HG03280 (cell line): Measurements from ENCODE around the gene ARL13B.
A peak's percentile ranks its signal among the peaks of the same experiment; 100 is the strongest.
"Not testable (repeated sequence)": the region's sequence is repeated elsewhere in the genome, so short reads cannot be mapped to it uniquely, and the experiment has no call there.

Experiments
- ATAC-seq: cut with Tn5 transposase; IDR thresholded peaks from one replicate; pipeline ENCODE4 v1.9.1; 2021; ENCODE audit warnings: mild to moderate bottlenecking, moderate library complexity; ENCODE audit not compliant: unreplicated experiment

ARL13B gene

GRCh38 chr3:94062513-94063404 is 82.8 kb downstream of the ARL13B start, which contains the start of the genes DHFR2 and NSUN3:
Gene DHFR2 (minus strand): TSS chr3:94062916. CDS start chr3:94061511, 1,405 bp downstream.
Gene NSUN3 (plus strand): TSS chr3:94063061. CDS start chr3:94063127, 66 bp downstream.
- peak; percentile 87 for ATAC-seq

GRCh38 chr3:94063496-94064119 is 83.7 kb downstream of the ARL13B start:
- no peak for ATAC-seq

GRCh38 chr3:94064243-94064860 is 84.4 kb downstream of the ARL13B start:
- ATAC-seq: no peak

GRCh38 chr3:94065122-94065521 is 85.2 kb downstream of the ARL13B start:
- ATAC-seq: no peak

- no peak for ATAC-seq
Observed at GRCh38 chr3:94065819-94066480, 86.0 kb downstream of the ARL13B start.

GRCh38 chr3:94066506-94067500 is 86.8 kb downstream of the ARL13B start:
- no peak for ATAC-seq

GRCh38 chr3:94069194-94069813 is 89.3 kb downstream of the ARL13B start:
- ATAC-seq: no peak

GRCh38 chr3:94070341-94070911 is 90.5 kb downstream of the ARL13B start:
- ATAC-seq: peak; percentile 51

- peak; percentile 73 for ATAC-seq
Observed at GRCh38 chr3:94071713-94072284, 91.8 kb downstream of the ARL13B start.

GRCh38 chr3:94076055-94076454 is 96.1 kb downstream of the ARL13B start:
- ATAC-seq: no peak

GRCh38 chr3:94080552-94080951 is 100.6 kb downstream of the ARL13B start:
- not testable (repeated sequence) for ATAC-seq

GRCh38 chr3:94081884-94082283 is 101.9 kb downstream of the ARL13B start:
- ATAC-seq: no peak

- ATAC-seq: no peak
Observed at GRCh38 chr3:94082391-94082937, 102.5 kb downstream of the ARL13B start.

- peak; percentile 64 for ATAC-seq
Observed at GRCh38 chr3:94083261-94083660, 103.3 kb downstream of the ARL13B start.

- ATAC-seq: no peak
Observed at GRCh38 chr3:94089126-94089525, 109.2 kb downstream of the ARL13B start.

GRCh38 chr3:94092086-94092485 is 112.1 kb downstream of the ARL13B start:
- no peak for ATAC-seq

GRCh38 chr3:94093151-94093550 is 113.2 kb downstream of the ARL13B start:
- no peak for ATAC-seq

GRCh38 chr3:94095111-94095510 is 115.2 kb downstream of the ARL13B start:
- ATAC-seq: no peak
